A549 (cell line): ENCODE data around the gene NEGR1. TPM values are rescaled to one million over a fixed set of nuclear protein-coding genes. Genes with fewer than 3 reads are reported as not detected.

Experiments
- ATAC-seq, 2 experiments: fragments of 200-7000 bp in 1 of 2; fragments of >200 bp in 1 of 2; cut with Nextera tagmentation in 1 of 2; cut with Tn5 transposase in 1 of 2; 3 replicates each; pipeline versions ENCODE4 v1.8.0 to v1.9.1; 2018 to 2020; ENCODE audit warnings: mild to moderate bottlenecking in 1 of 2, moderate library complexity in 1 of 2
- CTCF ChIA-PET: fragments of 300-600 bp; sonication (Branson Sonifier 250); formaldehyde crosslinking; extraction: SDS; loops from one replicate; lab custom pipeline; 2021; ENCODE audit warnings: antibody characterized with exemption, inconsistent platforms; lab: Yijun Ruan, JAX
- POLR2A ChIA-PET: fragments of 350-600 bp; formaldehyde crosslinking; extraction: SDS; loops from one replicate; lab custom pipeline; 2021; ENCODE audit warnings: antibody characterized with exemption, inconsistent platforms; lab: Yijun Ruan, JAX
- DNase-seq, 2 experiments: peaks; one replicate each; pipeline versions ENCODE4 v3.0.0 to v3.0.0-alpha.2; 2011 to 2016; ENCODE audit warnings: low read depth in 1 of 2, low spot score in 1 of 2
- FAIRE-seq: peaks from 2 replicates; lab custom pipeline; 2011; peaks lifted over from hg19 to GRCh38; lab: Jason Lieb, UNC
- H3K27ac ChIP-seq, 2 experiments: fragments of >200 bp; sonication (Bioruptor Twin); formaldehyde crosslinking; 3 replicates each; pipeline ENCODE4 v1.5.1; 2016 to 2017
- H3K4me1 ChIP-seq: fragments of >200 bp; sonication (Bioruptor Twin); formaldehyde crosslinking; 3 replicates; pipeline ENCODE4 v1.6.1; 2016
- H3K4me2 ChIP-seq: fragments of >200 bp; sonication (Bioruptor Twin); formaldehyde crosslinking; 3 replicates; pipeline ENCODE4 v1.6.1; 2016
- H3K4me3 ChIP-seq: fragments of >200 bp; sonication (Bioruptor Twin); formaldehyde crosslinking; 3 replicates; pipeline ENCODE4 v1.5.1; 2016
- H3K9me3 ChIP-seq: fragments of >200 bp; sonication (Bioruptor Twin); formaldehyde crosslinking; 3 replicates; pipeline ENCODE4 v1.6.1; 2016
- CBX2 ChIP-seq: fragments of 200-600 bp; sonication (generic); IDR thresholded peaks from 2 replicates; pipeline ENCODE4 v1.6.1; 2016; ENCODE audit warnings: low read depth, mild to moderate bottlenecking, borderline replicate concordance
- CBX8 ChIP-seq: fragments of 200-600 bp; sonication (generic); IDR thresholded peaks from 2 replicates; pipeline ENCODE4 v1.6.1; 2016
- CTCF ChIP-seq: fragments of >200 bp; sonication (Bioruptor Twin); formaldehyde crosslinking; IDR thresholded peaks from 3 replicates; pipeline ENCODE4 v1.5.1; 2016
- ESRRA ChIP-seq: fragments of 150-350 bp; IDR thresholded peaks from 2 replicates; pipeline ENCODE4 v1.6.1; 2014; ENCODE audit warnings: mild to moderate bottlenecking, low read length, borderline replicate concordance
- FOSB ChIP-seq: fragments of 250-450 bp; sonication (Bioruptor Pico); IDR thresholded peaks from 2 replicates; pipeline ENCODE4 v1.5.0; 2020; ENCODE audit warnings: mild to moderate bottlenecking, moderate library complexity
- GATA3 ChIP-seq: IDR thresholded peaks from 2 replicates; pipeline ENCODE4 v1.6.1; 2012; ENCODE audit warnings: borderline replicate concordance
- HDAC2 ChIP-seq: fragments of 200-600 bp; sonication (generic); IDR thresholded peaks from 2 replicates; pipeline ENCODE4 v1.6.1; 2016
- HMGXB4 ChIP-seq: fragments of 250-450 bp; sonication (Bioruptor Pico); IDR thresholded peaks from 2 replicates; pipeline ENCODE4 v1.5.0; 2021; ENCODE audit warnings: mild to moderate bottlenecking, moderate library complexity, borderline replicate concordance
- HOXB5 ChIP-seq: fragments of 250-450 bp; sonication (Bioruptor Pico); IDR thresholded peaks from 2 replicates; pipeline ENCODE4 v1.5.0; 2020; ENCODE audit warnings: mild to moderate bottlenecking, moderate library complexity
- KDM1A ChIP-seq: fragments of 200-600 bp; sonication (generic); IDR thresholded peaks from 2 replicates; pipeline ENCODE4 v1.6.1; 2016; ENCODE audit warnings: low read depth, mild to moderate bottlenecking
- MAFK ChIP-seq: fragments of 450-650 bp; IDR thresholded peaks from 2 replicates; pipeline ENCODE4 v1.6.1; 2014; ENCODE audit not compliant: partially characterized antibody
- NPAS2 ChIP-seq: fragments of 250-450 bp; sonication (Bioruptor Pico); IDR thresholded peaks from 2 replicates; pipeline ENCODE4 v1.8.0; 2022; ENCODE audit warnings: mild to moderate bottlenecking, moderate library complexity, borderline replicate concordance
- NR3C1 ChIP-seq: fragments of >200 bp; sonication (Bioruptor Twin); formaldehyde crosslinking; IDR thresholded peaks from 3 replicates; pipeline ENCODE4 v1.6.1; 2017
- PHF8 ChIP-seq: fragments of 200-600 bp; sonication (generic); IDR thresholded peaks from 2 replicates; pipeline ENCODE4 v1.6.1; 2016; ENCODE audit warnings: low read depth, mild to moderate bottlenecking, antibody characterized with exemption, moderate library complexity, borderline replicate concordance
- REST ChIP-seq: fragments of 200-600 bp; sonication (generic); IDR thresholded peaks from 2 replicates; pipeline ENCODE4 v1.6.1; 2016; ENCODE audit warnings: antibody characterized with exemption, mild to moderate bottlenecking, moderate library complexity
- RFX5 ChIP-seq: fragments of 450-650 bp; IDR thresholded peaks from 2 replicates; pipeline ENCODE4 v1.7.1; 2014; ENCODE audit warnings: antibody characterized with exemption, mild to moderate bottlenecking, moderate library complexity
- TFCP2L1 ChIP-seq: fragments of 250-450 bp; sonication (Bioruptor Pico); IDR thresholded peaks from 2 replicates; pipeline ENCODE4 v1.5.0; 2021; ENCODE audit warnings: mild to moderate bottlenecking
- TP53 ChIP-seq: fragments of 250-450 bp; sonication (Bioruptor Pico); IDR thresholded peaks from 2 replicates; pipeline ENCODE4 v1.5.0; 2021; ENCODE audit warnings: mild to moderate bottlenecking, moderate library complexity
- ZFP36 ChIP-seq: fragments of 450-650 bp; IDR thresholded peaks from 2 replicates; pipeline ENCODE4 v1.6.1; 2014; ENCODE audit warnings: borderline replicate concordance; ENCODE audit not compliant: partially characterized antibody
- ZNF302 ChIP-seq: fragments of 250-450 bp; sonication (Bioruptor Pico); IDR thresholded peaks from 2 replicates; pipeline ENCODE4 v1.9.0; 2021; ENCODE audit warnings: inconsistent platforms, mild to moderate bottlenecking, moderate library complexity
- ZSCAN20 ChIP-seq: fragments of 250-450 bp; sonication (Bioruptor Pico); IDR thresholded peaks from 2 replicates; pipeline ENCODE4 v1.8.0; 2022; ENCODE audit warnings: mild to moderate bottlenecking, moderate library complexity
- WGBS: methylation state at CpG from one replicate; pipeline ENCODE4 v1.1.6; 2017; ENCODE audit errors: missing lambda C conversion rate; 5-methylcytosine and 5-hydroxymethylcytosine counted together
- polyA plus RNA-seq, 4 experiments: library from polyadenylated mRNA; depleted of rRNA in 3 of 4; stranded (reverse); fragments of >200 nt; fragmentation: RNase III in 1 of 4; extraction: RNeasy Plus Mini Kit Qiagen cat#74134 plus additional on column Dnase treatment in 1 of 4; gene quantifications; 2 replicates in 3 of 4; 3 replicates in 1 of 4; pipeline ENCODE4 v1.2.3, GENCODE V29; 2011 to 2017
- TF ChIP-seq, protein P1 (sequence below): fragments of >200 bp; sonication (Bioruptor Twin); formaldehyde crosslinking; IDR thresholded peaks from 3 replicates; pipeline ENCODE4 v1.6.1; 2016
- TF ChIP-seq, protein P2 (sequence below): fragments of 450-650 bp; IDR thresholded peaks from 2 replicates; pipeline ENCODE4 v1.6.1; 2014; ENCODE audit warnings: antibody characterized with exemption

NEGR1 gene
- polyA plus RNA-seq, 2 of the 4 experiments (the other 2 are of a cell fraction): not detected

DNA sequence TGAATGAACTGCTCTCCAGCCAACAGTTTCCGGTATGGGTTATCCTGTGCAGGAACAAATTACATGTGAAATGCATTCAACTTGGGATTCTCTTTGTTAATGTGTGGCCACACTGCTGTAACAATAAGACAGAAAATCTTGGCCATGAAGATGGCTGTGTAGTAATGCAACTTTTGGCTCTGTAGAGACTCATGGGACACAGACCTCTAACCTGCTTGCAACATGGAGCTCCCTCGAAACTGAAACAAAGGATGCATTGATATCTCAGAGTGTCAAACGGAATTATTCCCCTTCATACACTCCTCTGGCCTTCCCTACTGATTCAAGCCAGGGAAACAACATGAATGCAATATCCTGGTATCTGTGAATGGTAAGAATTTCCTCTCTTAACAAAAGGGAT lies 642.2 kb downstream of the NEGR1 start:
- no peak for ATAC-seq
- CTCF ChIA-PET: no interaction called here

DNA sequence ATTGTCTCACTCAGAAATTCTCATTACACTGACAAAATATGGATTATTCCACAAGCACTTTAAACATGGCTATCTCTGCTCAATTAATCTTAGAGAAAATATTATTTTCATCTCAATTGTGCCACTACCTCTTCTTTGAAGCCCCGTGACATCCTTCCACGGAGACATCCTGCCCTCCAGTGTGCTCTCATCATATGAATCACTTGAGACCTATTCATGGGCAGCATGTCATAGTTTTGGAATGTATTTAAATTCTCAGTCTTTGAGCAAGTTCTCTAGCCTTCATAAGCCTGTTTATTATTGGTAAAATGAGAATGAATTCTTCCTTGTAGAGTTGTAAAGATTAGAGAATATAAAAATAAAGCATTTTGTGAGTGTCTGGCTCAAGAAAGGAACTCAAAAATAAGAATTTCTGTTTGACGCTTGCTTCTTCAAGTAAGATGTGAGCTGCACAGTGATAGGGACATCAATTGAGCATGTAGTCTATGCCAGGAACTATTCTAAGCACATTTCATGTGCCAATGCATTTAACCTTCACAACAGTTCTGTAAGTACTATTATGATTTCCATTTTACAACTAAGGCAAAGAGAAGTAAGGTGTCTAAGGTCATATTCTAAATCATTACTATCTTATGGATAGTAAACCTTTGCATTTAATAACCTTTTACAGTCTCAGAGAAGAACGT lies 644.1 kb downstream of the NEGR1 start:
- WGBS: 24% methylated on average over 4 of the region's 4 CpGs
- H3K9me3 ChIP-seq: no peaks in the 10 kb centered on the region
- H3K4me1 ChIP-seq: no peaks in the 10 kb centered on the region
- no peak overlapping the region for H3K4me3 ChIP-seq
- DNase-seq: no peak
- POLR2A ChIA-PET: no interaction called here
- no peak for TF ChIP-seq FOSB
- TF ChIP-seq, protein P1, sequence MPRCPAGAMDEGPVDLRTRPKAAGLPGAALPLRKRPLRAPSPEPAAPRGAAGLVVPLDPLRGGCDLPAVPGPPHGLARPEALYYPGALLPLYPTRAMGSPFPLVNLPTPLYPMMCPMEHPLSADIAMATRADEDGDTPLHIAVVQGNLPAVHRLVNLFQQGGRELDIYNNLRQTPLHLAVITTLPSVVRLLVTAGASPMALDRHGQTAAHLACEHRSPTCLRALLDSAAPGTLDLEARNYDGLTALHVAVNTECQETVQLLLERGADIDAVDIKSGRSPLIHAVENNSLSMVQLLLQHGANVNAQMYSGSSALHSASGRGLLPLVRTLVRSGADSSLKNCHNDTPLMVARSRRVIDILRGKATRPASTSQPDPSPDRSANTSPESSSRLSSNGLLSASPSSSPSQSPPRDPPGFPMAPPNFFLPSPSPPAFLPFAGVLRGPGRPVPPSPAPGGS: no peak
- no peak for TF ChIP-seq HMGXB4 (CRISPR knock-in tag)
- no peak for TF ChIP-seq ESRRA
- TF ChIP-seq NR3C1: no peak
- TF ChIP-seq PHF8: no peak
- TF ChIP-seq ZSCAN20 (CRISPR knock-in tag): no peak
- TF ChIP-seq, all 56 proteins: peak for 0
- Histone ChIP-seq H3K27ac (no peak overlapping the region), H3K4me2 (no peak overlapping the region)
- FAIRE-seq: no peak
- ATAC-seq: no peak
- CTCF ChIA-PET: no interaction called here

More for the DNA sequence above, 642.2 kb downstream of the NEGR1 start:
- TF ChIP-seq TP53 (no peak), FOSB (no peak), HDAC2 (no peak), ZFP36 (no peak), GATA3 (no peak), KDM1A (no peak), CBX8 (no peak), MAFK (no peak), HOXB5 (CRISPR knock-in tag) (no peak), ZNF302 (CRISPR knock-in tag) (no peak), TFCP2L1 (CRISPR knock-in tag) (no peak), RFX5 (no peak), REST (no peak), NPAS2 (CRISPR knock-in tag) (no peak), ZSCAN20 (CRISPR knock-in tag) (no peak), CBX2 (no peak), CTCF (no peak)
- TF ChIP-seq, protein P2, sequence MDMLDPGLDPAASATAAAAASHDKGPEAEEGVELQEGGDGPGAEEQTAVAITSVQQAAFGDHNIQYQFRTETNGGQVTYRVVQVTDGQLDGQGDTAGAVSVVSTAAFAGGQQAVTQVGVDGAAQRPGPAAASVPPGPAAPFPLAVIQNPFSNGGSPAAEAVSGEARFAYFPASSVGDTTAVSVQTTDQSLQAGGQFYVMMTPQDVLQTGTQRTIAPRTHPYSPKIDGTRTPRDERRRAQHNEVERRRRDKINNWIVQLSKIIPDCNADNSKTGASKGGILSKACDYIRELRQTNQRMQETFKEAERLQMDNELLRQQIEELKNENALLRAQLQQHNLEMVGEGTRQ: no peak
- Histone ChIP-seq H3K27ac (no peak overlapping the region), H3K4me1 (no peaks in the 10 kb centered on the region), H3K4me2 (no peak overlapping the region), H3K9me3 (no peaks in the 10 kb centered on the region), H3K4me3 (no peak overlapping the region)
- FAIRE-seq (no peak), DNase-seq (no peak)
- 27% methylated on average over 3 of the region's 3 CpGs for WGBS
- POLR2A ChIA-PET: no interaction called here
